ENCODE measurements around the gene ABI1.
"Not testable (repeated sequence)": the region's sequence is repeated elsewhere in the genome, so short reads cannot be mapped to it uniquely, and the experiment has no call there.

ABI1 gene

GRCh38 chr10:26860443-26861204 lies at the start of gene ABI1:
TSS of gene ABI1 (minus strand) at chr10:26860958. CDS start at chr10:26860863, 95 bp downstream.
- in situ Hi-C loops (cut with HindIII; ENCODE audit: low pct_ligation_motif_present, low pct_unique_long_range_greater_than_20kb, low sequenced_read_pairs), result no loop called here
- DNase-seq, result peak; percentile 97

GRCh38 chr10:26909753-26910152 lies 49.0 kb upstream of the ABI1 start:
- in situ Hi-C loops (cut with HindIII; ENCODE audit: low pct_ligation_motif_present, low pct_unique_long_range_greater_than_20kb, low sequenced_read_pairs), result no loop called here
- DNase-seq, result no peak

- in situ Hi-C loops (cut with HindIII; ENCODE audit: low pct_ligation_motif_present, low pct_unique_long_range_greater_than_20kb, low sequenced_read_pairs); DNase-seq: not testable (repeated sequence)
Observed at GRCh38 chr10:26905253-26905781, 44.6 kb upstream of the ABI1 start.

- no peak for DNase-seq
- in situ Hi-C loops (cut with HindIII; ENCODE audit: low pct_ligation_motif_present, low pct_unique_long_range_greater_than_20kb, low sequenced_read_pairs), result no loop called here
Observed at GRCh38 chr10:26903431-26904217, 42.9 kb upstream of the ABI1 start.

GRCh38 chr10:26892306-26892923 lies 31.7 kb upstream of the ABI1 start:
- in situ Hi-C loops (cut with HindIII; ENCODE audit: low pct_ligation_motif_present, low pct_unique_long_range_greater_than_20kb, low sequenced_read_pairs); DNase-seq: not testable (repeated sequence)

- in situ Hi-C loops (cut with HindIII; ENCODE audit: low pct_ligation_motif_present, low pct_unique_long_range_greater_than_20kb, low sequenced_read_pairs), result no loop called here
- peak; percentile 58 for DNase-seq
Observed at GRCh38 chr10:26890956-26891355, 30.2 kb upstream of the ABI1 start.

- no peak for DNase-seq
- in situ Hi-C loops (cut with HindIII; ENCODE audit: low pct_ligation_motif_present, low pct_unique_long_range_greater_than_20kb, low sequenced_read_pairs), result no loop called here
Observed at GRCh38 chr10:26887611-26888215, 27.0 kb upstream of the ABI1 start.

- DNase-seq, result peak; percentile 67
- in situ Hi-C loops (cut with HindIII; ENCODE audit: low pct_ligation_motif_present, low pct_unique_long_range_greater_than_20kb, low sequenced_read_pairs), result no loop called here
Observed at GRCh38 chr10:26881600-26882331, 21.0 kb upstream of the ABI1 start.

GRCh38 chr10:26879744-26880143 lies 19.0 kb upstream of the ABI1 start:
- no peak for DNase-seq
- in situ Hi-C loops (cut with HindIII; ENCODE audit: low pct_ligation_motif_present, low pct_unique_long_range_greater_than_20kb, low sequenced_read_pairs), result no loop called here

- in situ Hi-C loops (cut with HindIII; ENCODE audit: low pct_ligation_motif_present, low pct_unique_long_range_greater_than_20kb, low sequenced_read_pairs), result no loop called here
- no peak for DNase-seq
Observed at GRCh38 chr10:26870766-26871165, 10.0 kb upstream of the ABI1 start.

- no peak for DNase-seq
- in situ Hi-C loops (cut with HindIII; ENCODE audit: low pct_ligation_motif_present, low pct_unique_long_range_greater_than_20kb, low sequenced_read_pairs), result no loop called here
Observed at GRCh38 chr10:26869528-26869927, 8.8 kb upstream of the ABI1 start.

- DNase-seq, result no peak
- in situ Hi-C loops (cut with HindIII; ENCODE audit: low pct_ligation_motif_present, low pct_unique_long_range_greater_than_20kb, low sequenced_read_pairs), result no loop called here
Observed at GRCh38 chr10:26863351-26864076, 2.8 kb upstream of the ABI1 start.

GRCh38 chr10:26861205-26861998 lies 644 bp upstream of the ABI1 start:
- in situ Hi-C loops (cut with HindIII; ENCODE audit: low pct_ligation_motif_present, low pct_unique_long_range_greater_than_20kb, low sequenced_read_pairs), result no loop called here
- no peak for DNase-seq

GRCh38 chr10:26860102-26860442 lies 686 bp downstream of the ABI1 start:
- DNase-seq, result peak; percentile 70

GRCh38 chr10:26859241-26860101 lies 1.3 kb downstream of the ABI1 start:
- no peak for DNase-seq
- in situ Hi-C loops (cut with HindIII; ENCODE audit: low pct_ligation_motif_present, low pct_unique_long_range_greater_than_20kb, low sequenced_read_pairs), result no loop called here

More at GRCh38 chr10:26860102-26860442, 686 bp downstream of the ABI1 start:
- in situ Hi-C loops (cut with HindIII; ENCODE audit: low pct_ligation_motif_present, low pct_unique_long_range_greater_than_20kb, low sequenced_read_pairs), result no loop called here

- in situ Hi-C loops (cut with HindIII; ENCODE audit: low pct_ligation_motif_present, low pct_unique_long_range_greater_than_20kb, low sequenced_read_pairs), result no loop called here
- DNase-seq, result no peak
Observed at GRCh38 chr10:26858707-26859034, 2.1 kb downstream of the ABI1 start.
